Right lung (tissue), 5 donors: ENCODE measurements around the gene KLHL6. TPM values are rescaled to one million over a fixed set of nuclear protein-coding genes. Genes with fewer than 3 reads are reported as not detected.
"Not testable (repeated sequence)": the region's sequence is repeated elsewhere in the genome, so short reads cannot be mapped to it uniquely, and the experiment has no call there.

Experiments used
- DNase-seq, 2 donors: peaks; one replicate each; pipeline ENCODE4 v3.0.0-alpha.2; 2013
- polyA plus RNA-seq, 5 donors: library from polyadenylated mRNA; unstranded; fragments of 120-200 nt; gene quantifications; one replicate each; pipeline versions ENCODE4 v1.2.1 to v1.2.3, GENCODE V29; 2013; ENCODE audit warnings: inconsistent platforms in 1 of 5, low replicate concordance in 1 of 5; ENCODE audit not compliant: insufficient read length in 5 of 5, insufficient read depth in 1 of 5

KLHL6 gene
- polyA plus RNA-seq, 5 donors = 1.5 to 2.3 (median 1.9) TPM

DNA sequence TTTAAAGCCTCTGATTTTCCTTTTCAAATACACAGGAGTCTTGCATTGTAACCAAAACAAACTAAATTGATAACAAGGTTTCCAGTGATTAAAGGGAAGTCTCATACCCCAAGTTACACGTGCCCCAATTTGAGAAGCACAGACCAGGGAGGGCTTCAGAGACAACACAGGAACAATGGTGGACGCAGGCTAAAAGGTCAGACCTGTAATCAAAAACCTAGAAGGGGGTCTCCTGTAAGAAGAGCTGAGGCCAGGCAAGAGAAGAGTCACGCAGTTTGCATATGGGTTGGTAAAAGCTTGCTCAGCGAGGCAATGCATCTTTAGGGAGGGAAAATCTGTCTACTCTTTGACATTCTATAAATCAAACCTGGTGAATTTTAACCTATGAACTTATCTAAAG is 68.5 kb downstream of the KLHL6 start:
- DNase-seq = no peak

DNA sequence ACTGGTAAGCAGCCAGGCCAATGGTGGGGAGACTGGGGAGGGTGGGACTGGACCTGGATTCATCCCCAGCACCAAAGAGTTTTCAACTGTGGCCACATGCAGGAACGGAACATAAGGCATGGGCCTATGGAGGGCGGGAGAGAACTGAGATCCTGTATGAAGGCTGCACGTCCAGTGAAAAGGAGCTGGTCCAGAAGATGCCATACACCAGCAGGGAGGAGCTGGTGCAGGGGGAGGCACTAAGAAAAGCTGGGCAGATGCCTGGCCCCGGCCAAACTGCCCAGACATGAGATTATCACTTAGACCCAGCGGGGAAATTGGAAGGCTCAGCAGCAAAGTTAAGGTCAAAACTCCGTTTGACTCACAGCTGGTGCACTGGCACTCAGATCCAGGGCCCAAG is 69.0 kb downstream of the KLHL6 start:
- DNase-seq = no peak

DNA sequence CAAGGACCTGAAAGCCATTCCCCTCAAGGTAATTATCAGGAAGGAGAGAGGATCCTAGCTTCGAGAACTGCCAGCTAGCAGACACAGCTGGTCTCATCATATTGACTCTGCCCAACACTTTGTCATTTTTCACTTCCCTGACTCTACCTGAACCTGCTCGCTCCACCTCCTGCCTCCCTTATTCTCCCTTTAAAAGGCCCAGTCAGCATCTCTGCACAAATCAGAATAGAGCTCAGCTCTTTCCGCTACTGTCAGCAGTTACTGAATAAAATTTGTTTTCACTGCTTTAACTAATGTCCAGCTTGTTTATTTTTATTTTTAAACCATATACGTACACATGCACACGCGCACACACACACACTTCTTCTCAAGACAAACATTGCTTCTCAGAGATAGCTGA is 69.9 kb downstream of the KLHL6 start:
- no peak for DNase-seq

DNA sequence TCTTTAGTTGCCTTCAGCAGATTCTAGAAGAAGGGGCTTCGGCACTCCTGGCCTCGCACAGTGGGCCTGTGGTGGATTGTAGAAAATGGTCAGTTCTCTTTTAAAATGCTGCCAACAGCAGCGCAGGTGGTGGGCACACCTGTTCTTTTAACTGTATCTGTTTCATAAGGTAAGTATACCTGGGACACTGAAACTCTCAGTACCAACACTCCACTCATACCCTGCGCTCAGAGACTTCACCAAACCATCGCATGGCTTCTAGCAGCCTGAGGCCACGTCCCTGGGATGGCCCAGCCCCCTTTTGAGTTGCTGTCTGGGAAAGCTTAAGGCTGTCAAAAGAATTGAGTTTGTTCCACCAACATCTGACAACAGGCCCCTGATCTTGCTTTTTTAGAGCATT is 70.4 kb downstream of the KLHL6 start:
- no peak for DNase-seq

DNA sequence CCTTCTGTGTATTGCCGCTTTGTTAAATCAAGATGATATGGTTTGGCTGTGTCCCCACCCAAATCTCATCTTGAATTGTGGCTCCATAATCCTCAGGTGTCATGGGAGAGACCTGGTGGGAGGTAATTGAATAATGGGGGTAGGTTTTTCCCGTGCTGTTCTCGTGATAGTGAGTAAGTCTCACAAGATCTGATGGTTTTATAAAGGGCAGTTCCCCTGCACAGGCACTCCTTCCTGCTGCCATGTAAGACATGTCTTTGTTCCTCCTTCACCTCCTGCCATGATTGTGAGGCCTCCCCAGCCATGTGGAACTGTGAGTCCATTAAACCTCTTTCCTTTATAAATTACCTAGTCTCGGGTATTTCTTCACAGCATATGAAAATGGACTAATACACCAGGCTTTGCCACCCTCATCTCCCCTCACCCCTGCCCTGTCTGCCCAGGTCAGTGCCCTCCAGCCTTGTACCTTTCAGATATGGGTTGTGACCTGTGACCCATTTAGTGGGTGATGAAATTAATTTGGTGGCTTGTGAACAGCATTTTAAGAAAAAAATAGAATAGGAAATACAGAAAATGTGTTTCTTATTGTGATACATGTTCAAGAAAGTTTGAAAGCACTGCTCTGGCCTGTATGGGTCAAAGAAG is 71.0 kb downstream of the KLHL6 start:
- no peak for DNase-seq

DNA sequence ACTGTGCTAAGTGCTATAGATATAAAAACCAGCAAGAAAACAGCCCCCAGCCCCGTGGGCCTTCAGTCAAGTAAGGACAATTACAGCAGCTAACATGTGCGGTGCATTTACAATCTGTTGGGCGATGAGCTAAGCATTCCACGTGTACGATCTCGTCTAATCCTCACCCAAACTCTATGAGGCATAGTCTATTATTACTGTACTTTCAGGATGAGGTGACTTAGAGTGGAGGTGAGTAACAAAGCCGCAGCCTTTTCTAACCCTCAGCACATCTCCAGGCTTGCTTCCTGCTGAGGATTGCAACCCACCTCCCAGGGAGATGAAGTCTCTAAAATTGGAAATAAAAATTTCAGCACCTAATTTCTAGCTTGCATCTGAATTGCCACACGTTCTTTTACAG is 73.9 kb downstream of the KLHL6 start:
- no peak for DNase-seq

DNA sequence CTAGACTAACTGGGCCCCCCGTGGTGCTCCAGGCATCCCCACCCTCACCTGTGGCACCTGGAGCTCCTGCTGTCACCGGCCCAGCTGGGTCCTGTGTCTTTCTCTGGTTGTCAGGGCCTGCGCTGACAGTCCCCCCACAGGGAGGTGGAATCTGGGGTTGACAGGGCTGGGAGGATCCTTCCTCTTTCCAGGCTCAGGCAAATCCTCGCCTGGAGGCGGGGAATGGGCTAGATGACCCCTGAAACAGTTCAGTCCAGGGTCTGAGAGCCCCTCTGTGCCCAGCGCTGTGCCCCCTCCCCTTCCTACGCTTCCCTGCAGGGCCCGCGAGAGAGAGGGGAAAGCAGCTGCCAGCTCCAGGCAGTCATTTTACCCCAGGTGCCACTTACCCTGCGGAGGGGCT is 77.0 kb downstream of the KLHL6 start:
- DNase-seq = no peak

DNA sequence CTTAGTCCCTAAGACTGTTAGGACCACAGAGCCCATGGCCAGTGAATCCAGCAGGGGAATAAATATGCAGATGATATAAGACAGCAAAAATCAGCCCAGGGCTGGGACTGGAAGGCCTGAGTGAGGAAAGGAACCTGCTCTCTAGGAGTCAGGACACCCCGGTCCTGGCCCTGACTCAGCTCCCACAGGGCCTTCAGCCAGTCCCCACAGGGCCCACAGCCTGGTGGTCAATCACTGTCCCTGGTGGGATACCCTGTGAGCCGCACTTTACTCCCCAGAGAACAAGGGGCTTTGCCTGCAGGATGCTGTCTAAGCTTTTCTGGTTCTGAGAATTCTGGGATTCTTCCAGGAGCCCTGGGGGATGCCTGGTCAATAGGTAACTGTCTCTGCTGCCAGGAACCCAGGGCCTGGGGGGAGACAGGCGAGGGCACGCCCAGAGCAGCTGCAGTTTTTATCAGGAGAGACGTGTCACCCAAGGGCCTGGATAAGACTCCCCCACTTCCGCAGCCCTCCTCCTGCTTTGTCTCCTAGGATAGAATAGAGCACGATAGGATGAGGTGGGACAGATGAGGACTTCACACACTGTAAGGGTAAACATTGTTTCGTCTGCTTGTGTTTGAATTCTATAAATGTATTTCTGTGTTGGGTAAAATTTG is 77.6 kb downstream of the KLHL6 start:
- DNase-seq = no peak

DNA sequence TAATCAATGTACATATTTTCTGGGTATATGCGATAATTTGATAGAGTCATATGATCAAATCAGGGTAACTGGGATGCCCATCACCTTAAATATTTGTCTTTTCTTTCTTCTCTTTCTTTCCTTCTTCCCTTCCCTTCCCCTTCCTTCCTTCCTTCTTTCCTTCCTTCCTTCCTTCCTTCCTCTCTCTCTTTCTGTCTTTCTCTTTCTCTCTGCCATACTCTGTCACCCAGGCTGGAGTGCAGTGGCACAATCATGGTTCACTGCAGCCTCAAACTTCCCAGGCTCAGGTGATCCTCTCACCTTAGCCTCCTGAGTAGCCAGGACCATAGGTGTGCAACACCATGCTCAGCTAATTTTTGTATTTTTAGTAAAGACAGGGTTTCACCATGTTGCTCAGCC is 79.7 kb downstream of the KLHL6 start:
- DNase-seq = not testable (repeated sequence)

DNA sequence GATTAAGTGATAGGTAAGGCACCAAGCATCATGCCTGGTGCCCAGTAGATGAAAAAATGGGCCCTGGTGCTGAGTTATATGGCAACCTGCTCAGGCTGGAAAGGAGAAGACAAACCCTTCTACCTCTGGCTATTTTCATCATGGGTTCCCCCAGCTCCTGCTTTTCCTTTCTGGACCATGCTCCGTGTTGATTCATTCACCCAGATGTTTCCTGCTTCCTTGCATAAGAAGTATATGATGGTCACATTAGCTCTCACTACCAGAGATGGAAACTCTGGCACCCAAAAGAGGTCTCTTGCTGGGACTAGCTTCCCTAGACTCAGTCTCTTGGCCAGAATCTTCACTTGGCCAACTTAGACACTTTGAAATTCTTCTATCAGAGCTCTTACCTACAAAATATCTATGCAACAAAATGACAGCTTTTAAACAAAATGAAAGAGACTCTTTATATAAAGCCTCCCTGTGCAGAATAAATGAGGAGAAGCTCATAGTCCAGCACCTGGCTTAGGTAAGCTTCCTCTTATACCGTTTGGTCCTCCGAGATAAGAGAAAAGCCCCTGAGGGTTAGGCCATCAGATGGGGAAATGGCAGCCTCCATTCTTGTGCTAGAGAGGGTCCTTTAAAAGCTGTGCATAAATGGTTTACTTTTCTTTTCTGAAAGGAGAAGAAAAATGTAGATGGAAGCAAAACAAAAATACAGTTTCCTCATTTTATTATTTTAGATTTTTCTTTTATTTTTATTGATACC is 80.3 kb downstream of the KLHL6 start:
- DNase-seq = no peak

DNA sequence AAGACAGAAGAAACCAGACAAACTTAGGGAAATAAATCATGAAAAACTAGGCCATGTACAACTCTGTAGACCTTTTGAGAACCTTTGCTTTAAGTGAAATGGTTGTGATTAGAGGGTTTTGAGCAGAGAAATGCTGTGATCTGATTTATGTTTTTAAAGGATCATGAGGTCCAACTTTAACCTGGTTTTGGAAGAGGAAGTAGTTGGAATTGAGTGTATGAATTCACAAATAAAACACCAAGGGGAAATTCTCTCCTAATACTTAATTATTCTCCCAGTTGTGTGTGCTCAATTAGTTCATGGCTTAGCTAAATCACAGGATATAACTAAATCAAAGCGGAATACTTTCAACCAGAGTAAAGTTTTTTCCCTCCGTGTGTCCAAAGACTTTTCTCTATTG is 81.5 kb downstream of the KLHL6 start:
- DNase-seq = no peak

DNA sequence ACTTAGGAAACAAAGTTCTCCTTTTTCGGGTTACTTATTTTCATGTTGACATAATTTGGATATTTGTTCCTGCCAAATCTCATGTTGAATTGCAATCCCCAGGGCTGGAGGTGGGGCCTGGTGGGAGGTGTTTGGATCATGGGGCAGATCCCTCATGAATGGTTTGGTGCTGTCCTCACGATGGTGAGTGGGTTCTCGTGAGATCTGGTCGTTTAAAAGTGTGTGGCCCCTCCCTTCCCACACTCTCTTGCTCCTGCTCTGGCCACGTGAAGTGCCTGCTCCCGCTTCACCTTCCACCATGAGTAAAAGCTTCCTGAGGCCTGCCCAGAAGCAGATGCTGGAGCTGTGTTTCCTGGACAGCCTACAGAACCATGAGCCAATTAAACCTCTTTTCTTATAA is 83.4 kb downstream of the KLHL6 start:
- DNase-seq = no peak

DNA sequence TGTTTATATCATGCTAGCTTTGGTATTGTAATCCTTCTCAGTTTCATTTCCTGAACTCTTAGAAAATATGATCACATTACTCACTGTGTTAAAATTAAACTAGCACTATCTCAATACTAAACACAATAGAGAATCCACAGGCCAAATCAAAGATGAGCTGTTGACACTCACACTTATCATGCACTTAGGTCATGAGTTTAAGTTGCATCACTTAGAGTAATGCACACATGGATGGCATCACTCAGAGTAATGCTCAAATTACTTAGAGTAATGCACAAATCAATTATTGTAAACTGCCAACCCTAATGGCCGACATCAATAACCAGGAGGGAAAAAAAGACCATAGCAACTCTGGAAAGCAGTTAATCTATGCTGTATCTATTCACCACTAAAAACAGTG is 87.1 kb downstream of the KLHL6 start:
- no peak for DNase-seq

DNA sequence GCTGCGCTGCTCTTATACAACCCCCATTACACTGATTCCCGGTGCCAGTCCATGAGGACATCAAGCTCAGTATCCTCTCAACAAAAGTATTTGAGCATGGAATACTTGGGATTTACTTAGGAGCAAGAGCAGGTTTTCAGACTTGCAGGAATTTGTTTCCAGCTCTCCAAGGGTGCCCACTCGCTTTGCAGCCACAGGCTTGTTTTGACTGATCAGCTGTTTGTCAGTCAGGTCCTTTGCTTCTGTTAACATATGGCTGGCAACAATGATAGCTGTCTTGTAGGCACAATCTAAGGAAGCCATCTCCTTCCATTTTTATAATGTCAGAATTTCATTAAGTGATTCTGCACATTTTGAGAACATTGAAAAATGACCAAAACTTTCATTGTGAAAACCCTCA is 88.9 kb downstream of the KLHL6 start:
- DNase-seq = no peak

DNA sequence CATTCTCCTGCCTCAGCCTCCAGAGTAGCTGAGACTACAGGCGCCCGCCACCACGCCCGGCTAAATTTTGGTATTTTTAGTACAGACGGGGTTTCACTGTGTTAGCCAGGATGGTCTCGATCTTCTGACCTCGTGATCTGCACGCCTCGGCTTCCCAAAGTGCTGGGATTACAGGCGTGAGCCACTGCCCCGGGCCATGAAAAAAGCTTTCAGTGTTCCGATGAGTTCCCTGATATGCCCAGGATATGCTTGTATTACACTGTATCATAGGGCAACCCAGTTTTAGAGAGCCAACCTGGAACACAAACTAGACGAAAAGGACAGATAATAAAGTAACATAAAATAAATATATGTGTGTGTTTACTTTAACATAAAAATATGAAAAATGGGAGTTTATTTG is 89.8 kb downstream of the KLHL6 start:
- not testable (repeated sequence) for DNase-seq

DNA sequence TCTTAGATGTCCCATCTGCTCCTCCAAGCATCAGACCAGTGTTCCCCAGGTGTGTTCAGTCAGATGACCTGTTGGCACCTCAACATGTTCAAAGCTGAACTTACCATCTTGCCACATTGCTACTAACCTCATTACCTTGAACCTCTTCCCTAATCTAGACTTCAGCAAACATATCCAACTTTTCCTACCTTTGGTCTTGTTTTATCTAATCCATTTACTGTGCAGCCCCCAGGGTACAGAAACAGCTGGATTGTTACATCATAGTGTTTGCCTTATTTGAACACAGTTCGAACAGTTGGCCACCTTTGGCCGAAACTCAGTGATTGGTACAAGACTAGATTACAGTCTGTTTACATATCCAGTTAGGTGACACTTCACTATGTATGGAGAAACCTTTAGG is 91.0 kb downstream of the KLHL6 start:
- no peak for DNase-seq

DNA sequence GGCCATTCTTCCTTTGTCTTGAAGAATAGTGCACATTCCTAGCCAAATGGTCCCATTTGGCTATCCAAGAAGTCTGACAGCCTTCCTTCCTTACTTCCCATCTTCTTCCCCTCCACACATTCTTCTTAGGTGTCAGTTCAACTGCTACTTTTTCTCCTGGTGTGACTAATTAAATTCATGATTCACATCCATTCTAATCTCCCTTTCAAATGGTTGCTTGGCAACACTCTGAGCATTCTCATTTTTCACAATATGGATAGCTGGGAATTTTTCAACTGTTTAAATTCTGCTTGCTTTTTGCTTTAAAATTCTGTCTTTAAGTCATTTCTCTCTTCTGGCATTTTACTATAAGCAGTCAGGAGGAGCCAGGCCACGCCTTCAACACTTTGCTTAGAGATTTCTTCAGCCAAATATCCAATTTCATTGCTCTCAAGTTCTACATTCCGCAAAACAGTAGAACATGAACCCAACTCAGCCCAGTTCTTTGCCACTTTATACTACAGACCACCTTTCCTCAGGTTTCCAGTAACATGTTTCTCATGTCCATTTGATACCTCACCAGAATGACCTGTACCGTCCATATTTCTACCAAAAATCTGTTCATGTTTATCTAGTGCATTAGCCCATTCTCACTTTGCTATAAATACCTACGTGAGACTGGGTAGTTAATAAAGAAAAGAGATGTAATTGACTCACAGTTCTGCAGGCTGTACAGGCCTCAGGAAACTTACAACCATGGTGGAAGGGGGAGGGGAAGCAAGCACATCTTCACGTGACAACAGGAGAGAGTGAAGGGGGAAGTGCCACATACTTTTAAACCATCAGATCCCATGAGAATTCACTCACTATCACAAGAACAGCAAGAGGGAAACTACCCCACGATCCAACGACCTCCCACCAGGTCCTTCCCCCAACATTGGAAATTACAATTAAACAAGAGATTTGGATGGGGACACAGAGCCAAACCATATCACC is 95.1 kb downstream of the KLHL6 start:
- no peak for DNase-seq

DNA sequence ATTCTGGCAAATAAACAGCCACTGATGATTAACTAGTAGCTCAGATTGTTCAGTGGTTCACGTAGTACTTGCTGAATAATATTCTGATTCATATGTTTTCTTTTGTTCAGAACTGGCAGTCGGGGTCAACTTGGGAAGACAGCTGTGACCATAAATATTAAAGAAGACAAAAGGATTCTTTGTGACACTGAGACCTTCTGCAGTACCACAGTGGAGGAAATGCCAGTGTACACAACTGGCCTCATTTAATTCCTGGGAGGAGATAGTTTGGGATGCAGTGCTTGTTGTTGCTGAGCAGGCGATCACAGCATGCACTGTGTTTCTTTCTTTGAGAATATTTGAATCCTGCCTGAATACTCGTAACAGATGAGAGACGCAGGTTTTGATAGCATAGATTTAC is 100.4 kb downstream of the KLHL6 start:
- DNase-seq = no peak

DNA sequence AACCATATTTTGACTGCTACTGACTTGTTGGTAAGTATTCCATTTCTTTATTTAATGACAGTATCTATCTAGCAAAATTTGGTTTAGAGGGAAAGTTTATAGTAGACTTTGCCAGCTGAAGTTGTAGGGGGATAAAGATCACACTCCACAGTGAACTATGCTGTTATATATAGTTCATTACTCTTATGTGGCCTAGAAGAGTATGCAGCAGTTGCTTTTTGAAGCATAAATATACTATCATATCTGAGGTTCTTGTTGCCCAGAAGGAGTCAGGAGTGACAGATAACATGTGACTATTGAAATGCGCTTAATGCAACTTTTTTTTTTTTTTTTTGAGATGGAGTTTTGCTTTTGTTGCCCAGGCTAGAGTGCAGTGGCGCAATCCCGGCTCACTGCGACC is 101.4 kb downstream of the KLHL6 start:
- no peak for DNase-seq

DNA sequence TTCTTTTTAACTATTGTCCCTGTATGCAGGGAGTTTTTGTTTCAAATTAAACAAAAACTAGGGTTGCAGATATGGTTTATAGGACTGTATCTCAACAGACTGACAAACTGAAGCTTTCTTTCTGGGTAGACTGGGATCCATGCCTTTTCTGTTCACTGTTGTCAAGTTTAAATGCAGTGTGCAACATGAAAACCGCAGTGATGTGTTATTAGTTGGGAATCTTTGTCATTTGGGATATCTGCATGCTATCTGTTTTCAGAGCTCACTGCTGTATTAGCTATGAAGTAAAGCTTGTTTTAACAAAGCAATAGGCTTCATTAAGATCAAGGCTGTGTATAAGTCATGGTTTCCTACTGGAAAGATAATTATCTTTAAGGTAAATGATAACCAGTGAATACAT is 105.7 kb downstream of the KLHL6 start:
- no peak for DNase-seq

DNA sequence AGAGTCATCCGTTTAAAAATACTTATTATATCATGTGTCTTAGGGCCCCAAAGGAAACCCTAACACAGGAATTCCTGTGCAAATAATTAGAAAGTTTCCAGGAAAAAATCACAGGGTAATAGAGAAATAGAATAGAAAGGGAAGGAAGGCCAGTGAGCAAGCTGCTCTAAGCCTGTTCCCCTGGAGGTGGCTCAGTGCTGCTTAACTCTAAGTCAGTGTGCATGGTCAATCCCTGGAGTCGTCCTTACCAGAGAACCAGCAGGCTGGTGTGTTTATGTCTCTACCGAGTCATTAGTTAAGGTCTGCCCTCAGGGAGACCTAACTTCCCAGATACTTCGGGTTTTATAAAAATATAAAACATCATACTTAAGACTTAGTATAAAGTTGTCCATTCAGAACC is 106.1 kb downstream of the KLHL6 start:
- DNase-seq = no peak
